Dendritic cell treated with granulocyte-macrophage colony-stimulating factor and Interleukin-4, amounts not matched to agents 40 ng/mL and 50 ng/mL, for 4 days (primary cell): Measurements from ENCODE around the gene PRDM5.
"Not testable (repeated sequence)": the region's sequence is repeated elsewhere in the genome, so short reads cannot be mapped to it uniquely, and the experiment has no call there.

Experiments used
- H3K27ac Mint-ChIP-seq: one replicate; pipeline ENCODE4 v1.8.0; 2022; ENCODE audit warnings: mild to moderate bottlenecking, mixed read lengths
- H3K27me3 Mint-ChIP-seq: one replicate; pipeline ENCODE4 v1.8.0; 2022; ENCODE audit warnings: mild to moderate bottlenecking, mixed read lengths
- H3K36me3 Mint-ChIP-seq: one replicate; pipeline ENCODE4 v1.8.0; 2022; ENCODE audit warnings: low read depth, mixed read lengths
- H3K4me1 Mint-ChIP-seq: one replicate; pipeline ENCODE4 v1.8.0; 2022; ENCODE audit warnings: low read depth, mixed read lengths
- H3K4me3 Mint-ChIP-seq: one replicate; pipeline ENCODE4 v1.8.0; 2022; ENCODE audit warnings: mild to moderate bottlenecking, moderate library complexity, mixed read lengths
- H3K9me3 Mint-ChIP-seq: one replicate; pipeline ENCODE4 v1.8.0; 2022; ENCODE audit warnings: mixed read lengths
- intact Hi-C: fragments of 100-400 bp; cut with micrococcal nuclease; formaldehyde crosslinking; loops from one replicate; pipeline ENCODE4 v1.15.0; 2022

The PRDM5 gene

DNA sequence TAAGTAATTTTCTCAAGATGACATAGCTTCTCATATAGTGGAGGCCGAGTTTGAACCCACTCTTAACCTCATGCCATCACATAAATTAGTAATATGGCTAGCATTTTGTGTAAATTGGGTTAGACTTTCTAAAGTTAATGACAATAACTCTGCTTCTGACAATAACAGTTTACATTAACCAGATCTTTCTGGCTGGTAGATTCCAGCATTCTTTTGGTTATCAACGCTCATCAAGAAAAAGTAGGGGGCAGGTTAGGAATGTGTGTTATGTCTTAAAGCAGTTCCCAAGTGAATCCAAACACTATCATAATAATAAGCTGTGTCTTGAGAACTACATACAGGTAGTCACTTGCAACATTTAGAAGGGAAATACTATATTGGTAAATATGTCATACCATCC is 162.5 kb downstream of the PRDM5 start:
- Mint-ChIP-seq H3K27ac (no peak overlapping the region), H3K4me1 (no peaks in the 10 kb centered on the region), H3K27me3 (no peaks in the 10 kb centered on the region), H3K36me3 (no peaks in the 10 kb centered on the region), H3K4me3 (no peak overlapping the region), H3K9me3 (no peaks in the 10 kb centered on the region)
- intact Hi-C loops = no loop called here

GRCh38 chr4:120755864-120756263 is 166.7 kb downstream of the PRDM5 start:
- H3K27ac Mint-ChIP-seq = no peak overlapping the region
- no peaks in the 10 kb centered on the region for H3K27me3 Mint-ChIP-seq
- peaks cover 3% of the 10 kb centered on the region for H3K9me3 Mint-ChIP-seq
- H3K36me3 Mint-ChIP-seq = no peaks in the 10 kb centered on the region
- H3K4me1 Mint-ChIP-seq = no peaks in the 10 kb centered on the region
- intact Hi-C loops = no loop called here
- no peak overlapping the region for H3K4me3 Mint-ChIP-seq

- Mint-ChIP-seq H3K9me3 (peaks cover 13% of the 10 kb centered on the region), H3K27ac (no peak overlapping the region), H3K36me3 (no peaks in the 10 kb centered on the region), H3K4me3 (no peak overlapping the region), H3K27me3 (no peaks in the 10 kb centered on the region), H3K4me1 (no peaks in the 10 kb centered on the region)
- intact Hi-C loops = no loop called here
Observed at GRCh38 chr4:120754590-120754989, 167.9 kb downstream of the PRDM5 start.

DNA sequence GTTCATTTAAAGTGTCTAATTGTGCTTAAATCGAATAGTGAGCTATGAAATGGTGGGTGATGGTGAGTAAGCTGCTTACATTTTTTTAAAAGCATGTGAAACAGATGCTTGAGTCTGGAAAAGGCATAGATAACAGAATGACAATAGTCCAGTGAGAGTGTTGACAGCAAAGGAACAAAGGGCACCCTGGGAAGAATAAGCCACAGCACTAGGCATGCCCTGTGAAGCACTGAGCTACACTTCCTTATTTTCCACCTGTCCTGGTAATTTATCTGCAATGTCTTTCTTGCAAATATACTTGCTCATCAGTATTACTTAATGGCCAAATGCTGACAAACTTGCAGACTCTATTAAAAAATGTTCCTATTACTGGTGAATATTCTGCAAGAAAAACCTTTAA is 168.7 kb downstream of the PRDM5 start:
- Mint-ChIP-seq H3K27ac (no peak overlapping the region), H3K4me1 (no peaks in the 10 kb centered on the region), H3K9me3 (peaks cover 13% of the 10 kb centered on the region), H3K4me3 (no peak overlapping the region), H3K27me3 (no peaks in the 10 kb centered on the region), H3K36me3 (no peaks in the 10 kb centered on the region)
- intact Hi-C loops = no loop called here

DNA sequence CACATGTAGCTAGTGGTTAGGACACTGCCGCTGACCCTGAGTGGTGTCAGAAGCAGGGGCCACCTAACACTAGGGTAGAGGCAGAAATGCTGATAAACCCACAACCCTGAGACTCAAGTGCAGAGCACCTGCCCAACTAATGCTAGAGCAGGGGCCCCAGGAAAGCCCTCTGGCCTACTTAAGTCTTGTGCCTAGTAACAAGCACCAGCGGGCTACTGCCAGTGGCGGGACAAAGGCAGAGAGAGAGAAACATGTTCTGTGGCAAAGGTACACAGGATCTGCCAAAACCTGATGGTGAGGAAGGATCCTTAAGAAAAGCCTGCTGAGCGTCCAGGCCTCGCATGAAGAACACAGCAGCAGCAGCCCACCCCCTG is 172.4 kb downstream of the PRDM5 start:
- intact Hi-C loops = no loop called here
- H3K27me3 Mint-ChIP-seq = no peaks in the 10 kb centered on the region
- H3K4me1 Mint-ChIP-seq = no peaks in the 10 kb centered on the region
- H3K4me3 Mint-ChIP-seq = no peak overlapping the region
- H3K27ac Mint-ChIP-seq = no peak overlapping the region
- H3K9me3 Mint-ChIP-seq = peaks cover 13% of the 10 kb centered on the region
- H3K36me3 Mint-ChIP-seq = no peaks in the 10 kb centered on the region

DNA sequence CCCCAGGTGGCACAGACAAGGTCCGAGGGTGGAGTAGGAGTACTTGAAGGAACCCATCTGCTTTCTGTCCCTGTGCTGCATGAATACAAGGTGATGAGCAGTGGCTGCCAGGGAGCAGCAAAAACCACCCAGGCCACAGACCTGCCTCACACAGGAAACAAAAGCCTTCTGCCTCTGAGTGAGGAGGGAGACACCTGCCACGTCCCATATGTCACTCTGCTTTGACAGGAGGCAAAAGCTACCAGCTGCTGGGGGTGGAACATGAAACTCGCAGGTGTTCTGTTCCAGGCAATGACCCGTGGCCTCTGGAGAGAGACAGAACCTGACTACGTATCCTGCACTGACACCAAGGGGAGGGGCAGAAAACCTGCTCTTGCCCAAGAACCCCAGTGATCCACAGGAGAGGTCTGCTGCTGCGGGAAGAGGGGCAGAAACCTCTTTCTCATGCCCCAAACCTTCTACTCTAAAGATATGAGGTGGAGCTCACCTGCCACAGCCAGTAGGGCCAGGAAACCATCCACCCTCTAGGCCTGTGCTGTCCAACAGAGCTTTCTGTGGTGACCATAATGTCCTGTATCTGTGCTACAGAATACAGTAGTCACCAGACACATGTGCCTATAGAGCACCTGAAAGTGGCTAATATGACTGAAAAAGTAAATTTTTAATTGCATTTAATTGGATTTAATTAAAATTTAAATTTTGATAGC is 172.9 kb downstream of the PRDM5 start:
- H3K27ac Mint-ChIP-seq = no peak overlapping the region
- intact Hi-C loops = no loop called here
- H3K4me3 Mint-ChIP-seq = no peak overlapping the region
- H3K4me1 Mint-ChIP-seq = no peaks in the 10 kb centered on the region
- peaks cover 13% of the 10 kb centered on the region for H3K9me3 Mint-ChIP-seq
- no peaks in the 10 kb centered on the region for H3K27me3 Mint-ChIP-seq
- no peaks in the 10 kb centered on the region for H3K36me3 Mint-ChIP-seq

DNA sequence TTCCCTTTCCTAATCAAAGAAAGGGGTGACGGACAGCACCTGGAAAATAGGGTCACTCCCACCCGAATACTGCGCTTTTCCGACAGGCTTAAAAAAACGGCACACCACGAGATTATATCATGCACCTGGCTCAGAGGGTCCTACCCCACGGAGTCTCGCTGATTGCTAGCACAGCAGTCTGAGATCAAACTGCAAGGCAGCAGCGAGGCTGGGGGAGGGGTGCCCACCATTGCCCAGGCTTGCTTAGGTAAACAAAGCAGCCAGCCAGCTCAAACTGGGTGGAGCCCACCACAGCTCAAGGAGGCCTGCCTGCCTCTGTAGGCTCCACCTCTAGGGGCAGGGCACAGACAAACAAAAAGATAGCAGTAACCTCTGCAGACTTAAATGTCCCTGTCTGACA is 180.9 kb downstream of the PRDM5 start:
- intact Hi-C loops, H3K36me3 Mint-ChIP-seq, H3K4me3 Mint-ChIP-seq: not testable (repeated sequence)

GRCh38 chr4:120736312-120736711 is 186.2 kb downstream of the PRDM5 start:
- no peaks in the 10 kb centered on the region for H3K36me3 Mint-ChIP-seq
- H3K4me3 Mint-ChIP-seq = no peak overlapping the region
- H3K4me1 Mint-ChIP-seq = no peaks in the 10 kb centered on the region
- no peak overlapping the region for H3K27ac Mint-ChIP-seq
- H3K9me3 Mint-ChIP-seq = peaks cover 8% of the 10 kb centered on the region
- no peaks in the 10 kb centered on the region for H3K27me3 Mint-ChIP-seq
- intact Hi-C loops = no loop called here

More for the DNA sequence above, 180.9 kb downstream of the PRDM5 start:
- H3K9me3 Mint-ChIP-seq = peaks cover 24% of the 10 kb centered on the region
- not testable (repeated sequence) for H3K27me3 Mint-ChIP-seq, H3K4me1 Mint-ChIP-seq, H3K27ac Mint-ChIP-seq

DNA sequence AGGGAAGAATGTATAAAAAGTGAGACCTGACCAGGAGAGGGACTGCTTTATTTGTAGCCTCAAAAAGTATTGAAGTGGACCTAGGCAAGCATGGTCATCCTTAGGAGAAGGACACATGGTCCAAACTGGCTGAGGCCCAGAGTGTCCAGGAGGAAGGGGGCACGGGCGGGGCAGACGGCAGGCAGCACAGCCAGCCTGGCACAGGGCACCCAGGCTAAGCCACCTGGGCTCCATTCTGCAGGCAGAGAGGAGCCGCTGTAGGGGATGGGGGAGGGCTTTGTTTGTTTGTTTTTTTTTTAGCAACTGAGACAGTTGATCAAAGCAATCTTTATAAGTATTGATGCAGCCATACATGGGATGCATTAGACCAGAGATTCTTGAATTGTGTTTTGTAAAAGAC is 188.6 kb downstream of the PRDM5 start:
- no peaks in the 10 kb centered on the region for H3K9me3 Mint-ChIP-seq
- H3K4me1 Mint-ChIP-seq = no peaks in the 10 kb centered on the region
- no peaks in the 10 kb centered on the region for H3K36me3 Mint-ChIP-seq
- H3K27ac Mint-ChIP-seq = no peak overlapping the region
- H3K27me3 Mint-ChIP-seq = no peaks in the 10 kb centered on the region
- no peak overlapping the region for H3K4me3 Mint-ChIP-seq
- intact Hi-C loops = no loop called here

DNA sequence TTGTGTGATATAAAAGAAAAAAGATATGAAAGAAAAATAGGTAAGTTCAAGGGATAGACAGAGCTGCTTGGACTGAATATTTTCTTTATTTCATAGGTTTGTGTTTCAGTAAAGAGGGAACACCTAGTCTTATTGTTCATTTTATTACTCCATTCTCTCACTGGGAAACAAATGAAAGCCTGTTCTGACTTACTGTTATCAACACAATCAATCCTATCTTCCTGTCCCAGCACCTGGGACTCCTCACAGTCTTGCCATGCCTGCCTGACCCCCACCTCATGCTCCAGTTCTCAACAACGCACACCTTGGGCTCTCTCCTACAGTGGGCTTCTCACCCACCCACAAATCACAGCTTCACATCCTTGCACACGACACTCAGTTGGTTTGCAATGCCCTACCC is 189.5 kb downstream of the PRDM5 start:
- intact Hi-C loops = no loop called here
- Mint-ChIP-seq H3K27me3 (no peaks in the 10 kb centered on the region), H3K4me3 (no peak overlapping the region), H3K9me3 (no peaks in the 10 kb centered on the region), H3K4me1 (no peaks in the 10 kb centered on the region), H3K36me3 (no peaks in the 10 kb centered on the region), H3K27ac (no peak overlapping the region)

- Mint-ChIP-seq H3K4me1 (no peaks in the 10 kb centered on the region), H3K9me3 (no peaks in the 10 kb centered on the region), H3K4me3 (no peak overlapping the region), H3K36me3 (no peaks in the 10 kb centered on the region), H3K27me3 (no peaks in the 10 kb centered on the region), H3K27ac (no peak overlapping the region)
- intact Hi-C loops = no loop called here
Observed at GRCh38 chr4:120731561-120731960, 191.0 kb downstream of the PRDM5 start.

DNA sequence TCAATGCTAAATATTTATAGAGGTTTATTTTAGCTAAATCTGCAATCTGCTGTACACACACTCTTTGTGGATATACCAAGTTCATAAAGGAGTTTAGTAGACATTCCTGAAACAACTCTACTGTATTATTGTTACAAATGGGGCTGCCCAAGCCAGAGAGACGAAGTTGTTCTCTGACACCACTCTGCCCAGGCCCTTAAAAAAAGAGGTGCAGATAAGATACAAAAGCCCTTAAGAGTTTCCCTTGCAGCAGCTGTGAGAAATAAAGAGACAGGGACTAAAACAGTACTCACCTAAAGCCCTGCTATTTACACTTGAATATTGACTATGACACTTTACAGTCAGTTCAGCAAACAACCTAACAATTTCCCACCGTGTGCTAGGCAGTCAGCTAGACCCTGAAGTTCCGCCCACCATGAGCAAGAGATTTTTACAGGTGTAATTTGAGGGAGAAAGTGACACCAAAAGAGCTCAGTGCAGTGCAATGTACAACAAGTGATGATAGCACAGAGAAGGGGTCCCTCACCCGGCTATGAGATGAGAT is 191.7 kb downstream of the PRDM5 start:
- intact Hi-C loops = no loop called here
- H3K27ac Mint-ChIP-seq = no peak overlapping the region
- no peaks in the 10 kb centered on the region for H3K36me3 Mint-ChIP-seq
- H3K4me1 Mint-ChIP-seq = no peaks in the 10 kb centered on the region
- H3K4me3 Mint-ChIP-seq = no peak overlapping the region
- no peaks in the 10 kb centered on the region for H3K27me3 Mint-ChIP-seq
- H3K9me3 Mint-ChIP-seq = no peaks in the 10 kb centered on the region

DNA sequence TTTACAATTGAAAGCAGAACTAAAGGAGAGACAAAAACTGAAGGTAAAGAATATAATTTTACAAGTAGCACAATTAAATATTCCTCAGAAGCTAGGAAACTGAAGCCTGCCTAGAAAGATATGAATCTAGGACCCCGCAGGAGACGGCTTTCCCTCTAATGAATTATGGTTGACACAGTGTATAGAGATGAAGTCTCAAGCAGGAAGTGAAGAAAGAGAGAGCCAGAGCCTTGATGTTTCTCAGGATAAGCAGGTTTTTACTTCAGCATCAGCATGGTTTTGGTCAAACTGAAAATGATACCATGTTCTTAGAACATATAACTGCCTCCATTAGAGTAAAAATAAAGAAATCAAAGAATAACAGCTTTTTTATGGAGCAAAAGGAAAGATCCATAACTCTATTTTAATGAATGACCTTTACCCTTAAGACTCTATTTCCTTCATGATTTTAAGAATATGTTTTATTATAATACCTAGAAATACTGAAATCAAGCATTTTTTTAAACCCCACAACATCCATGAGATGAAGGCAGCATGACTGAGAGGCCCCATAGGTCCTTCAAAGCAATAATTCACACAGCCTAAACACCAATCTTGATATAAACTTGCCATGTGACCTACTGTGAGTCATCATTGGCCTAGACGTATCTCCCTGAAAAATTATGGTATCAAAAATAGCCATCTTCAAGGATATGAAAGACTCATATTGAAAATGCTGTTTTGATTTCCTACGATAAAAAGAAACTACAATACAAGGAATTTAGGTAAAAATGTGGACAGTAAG is 193.4 kb downstream of the PRDM5 start:
- Mint-ChIP-seq H3K36me3 (no peaks in the 10 kb centered on the region), H3K27me3 (no peaks in the 10 kb centered on the region), H3K4me3 (no peak overlapping the region)

GRCh38 chr4:120725639-120726580 is 196.6 kb downstream of the PRDM5 start:
- Mint-ChIP-seq H3K27ac (no peak overlapping the region), H3K36me3 (no peaks in the 10 kb centered on the region), H3K27me3 (no peaks in the 10 kb centered on the region), H3K4me1 (no peaks in the 10 kb centered on the region), H3K4me3 (no peak overlapping the region), H3K9me3 (no peaks in the 10 kb centered on the region)
- intact Hi-C loops = no loop called here

More for the DNA sequence above, 193.4 kb downstream of the PRDM5 start:
- Mint-ChIP-seq H3K27ac (no peak overlapping the region), H3K9me3 (no peaks in the 10 kb centered on the region), H3K4me1 (no peaks in the 10 kb centered on the region)
- intact Hi-C loops = no loop called here
